Measurements from ENCODE around the gene RBBP4.

Gene RBBP4

DNA sequence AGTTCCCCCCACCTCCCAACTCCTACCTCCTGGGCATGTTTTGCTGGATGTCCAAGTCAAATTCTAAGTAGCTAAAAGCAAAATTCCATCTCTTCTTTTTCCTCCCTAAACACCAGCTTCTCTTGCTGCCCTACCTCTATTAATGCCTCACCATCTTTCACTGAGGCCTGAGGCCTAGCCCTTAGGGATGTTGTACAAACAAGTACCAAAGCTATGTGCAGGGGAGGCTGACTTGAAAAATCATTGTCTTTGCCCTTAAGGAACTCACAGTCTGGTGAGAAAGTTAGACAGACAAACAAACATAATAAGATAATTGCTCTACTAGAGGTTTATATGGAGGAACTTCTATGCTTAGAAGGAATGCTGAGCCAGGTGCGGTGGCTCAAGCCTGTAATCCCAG is 76.9 kb downstream of the RBBP4 start:
- DNase-seq = no peak

DNA sequence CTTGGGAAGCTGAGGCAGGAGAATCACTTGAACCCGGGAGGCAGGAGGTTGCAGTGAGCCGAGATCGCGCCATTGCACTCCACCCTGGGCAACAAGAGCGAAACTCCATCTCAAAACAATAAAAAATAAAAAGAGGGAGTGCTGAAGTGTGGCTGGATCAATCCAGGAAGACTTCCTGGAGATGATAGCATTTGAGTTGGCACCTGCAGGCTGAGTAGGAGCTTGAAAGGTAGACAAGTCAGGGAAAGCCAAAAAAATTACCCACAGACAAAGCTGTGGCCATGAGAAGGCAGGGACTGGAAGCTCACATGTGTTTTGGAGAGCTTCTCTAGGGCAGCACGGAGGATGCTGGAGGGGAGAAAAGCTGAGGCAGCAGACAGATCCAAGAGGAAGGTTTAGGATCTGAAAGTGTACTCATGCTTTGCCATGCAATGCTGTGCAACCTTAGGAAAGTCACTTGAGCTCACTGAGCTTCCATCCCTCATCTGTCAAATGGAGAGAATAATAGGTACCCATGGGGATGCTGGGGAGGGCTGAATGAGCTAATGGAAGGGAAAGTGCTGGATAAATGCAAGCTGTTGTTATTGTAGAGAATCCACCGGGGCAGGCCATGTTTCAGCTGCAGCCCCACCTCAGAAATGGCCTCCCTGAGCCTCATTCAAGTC is 77.5 kb downstream of the RBBP4 start:
- no peak for DNase-seq

DNA sequence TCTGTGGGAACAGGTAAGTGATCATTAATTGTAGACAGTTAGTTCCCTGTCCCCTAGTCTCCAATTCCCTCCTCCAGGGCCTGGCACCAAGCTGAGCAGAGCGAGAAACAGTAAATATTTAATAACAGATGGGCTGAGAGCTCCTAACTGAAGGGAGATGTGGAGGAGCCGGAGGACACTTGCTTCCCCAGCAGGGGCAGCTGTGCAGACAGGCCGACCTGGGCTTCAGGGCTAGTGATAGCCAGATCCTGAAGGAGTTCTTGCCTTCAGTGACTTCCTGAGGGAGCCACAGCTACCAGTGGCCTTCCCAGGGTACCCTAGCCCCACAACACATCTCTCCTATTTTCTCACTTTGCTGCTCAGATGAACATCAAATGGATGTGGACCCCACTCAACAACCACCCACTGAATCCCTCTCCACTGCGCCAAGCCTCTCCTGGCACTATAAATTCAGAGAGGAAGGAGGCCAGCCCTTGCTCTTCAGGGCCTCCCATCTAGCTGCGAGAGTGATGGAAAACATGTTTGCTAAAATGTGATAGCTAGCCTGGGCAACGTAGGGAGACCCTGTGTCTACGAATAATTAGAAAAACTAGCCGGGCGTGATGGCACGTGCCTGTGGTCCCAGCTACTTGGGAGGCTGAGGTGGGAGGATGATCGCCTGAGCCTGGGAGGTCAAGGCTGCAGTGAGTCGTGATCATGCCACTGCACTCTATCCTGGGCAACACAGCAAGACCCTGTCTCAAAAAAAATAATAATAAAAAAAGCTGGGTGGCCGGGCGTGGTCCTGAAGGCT is 78.4 kb downstream of the RBBP4 start:
- no peak for DNase-seq

DNA sequence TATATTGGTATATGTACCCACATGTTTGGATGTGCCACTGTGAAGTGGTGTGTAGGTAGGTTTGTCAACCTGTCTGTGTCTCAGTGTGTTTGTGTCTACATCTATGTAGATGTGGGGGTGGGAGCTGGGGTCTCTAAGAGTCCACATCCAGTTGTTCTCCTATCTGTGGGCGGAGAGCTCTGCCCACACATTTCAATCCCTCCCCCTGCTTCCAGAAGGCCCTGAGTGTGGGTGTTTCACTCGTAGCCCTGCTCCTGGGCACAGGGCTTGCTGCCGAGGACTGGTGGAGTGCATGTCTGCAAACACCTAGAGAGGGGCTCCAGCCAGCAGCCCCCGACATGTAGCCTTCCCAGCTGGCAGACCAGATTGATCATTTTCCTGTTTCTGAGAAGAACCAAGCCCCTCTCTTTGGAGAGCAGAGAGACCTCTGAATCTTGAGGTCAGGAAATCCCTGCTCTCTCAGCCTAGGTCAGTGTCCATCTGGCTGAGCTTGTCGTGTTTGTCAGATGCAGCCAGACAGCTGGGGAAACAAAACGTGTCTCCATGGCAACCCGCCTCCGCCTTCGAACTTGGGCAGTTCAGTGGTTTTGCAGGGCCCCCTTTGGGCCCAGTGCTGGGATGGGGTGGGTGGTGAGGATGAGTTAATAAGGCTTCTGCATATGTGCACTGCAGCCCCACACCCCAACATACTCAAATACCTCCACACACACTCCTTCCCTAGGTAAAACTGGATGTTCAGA is 82.7 kb downstream of the RBBP4 start:
- DNase-seq = no peak
